Stimulated activated CD8-positive, alpha-beta memory T cell treated with anti-CD3 and anti-CD28 coated beads, Interleukin-7, amount 100 ng/mL, for 1 hour (primary cell): ENCODE measurements around the gene TTYH1.

ENCODE experiments used
- DNase-seq, 2 donors: peaks; one replicate each; pipeline ENCODE4 v3.0.0-alpha.2; 2020; ENCODE audit warnings: low read depth in 2 of 2

The TTYH1 gene

GRCh38 chr19:54481326-54481930 lies 66.2 kb downstream of the TTYH1 start:
- DNase-seq: no peak

GRCh38 chr19:54482889-54483288 lies 67.6 kb downstream of the TTYH1 start:
- no peak for DNase-seq

GRCh38 chr19:54484451-54484850 lies 69.2 kb downstream of the TTYH1 start:
- DNase-seq: no peak

- DNase-seq: no peak
Measured at GRCh38 chr19:54485851-54486250, 70.6 kb downstream of the TTYH1 start.
